Heart left ventricle (tissue), 16 donors: ENCODE data around the gene KCND3. TPM values are rescaled to one million over a fixed set of nuclear protein-coding genes. Genes with fewer than 3 reads are reported as not detected.
A peak's percentile ranks its signal among the peaks of the same experiment; 100 is the strongest.

Experiments
- ATAC-seq, 4 donors: fragments of 200-7000 bp; cut with Tn5 transposase; one replicate each; pipeline ENCODE4 v1.9.1; 2020 to 2022; ENCODE audit warnings: moderate library complexity in 4 of 4, mild to moderate bottlenecking in 3 of 4, moderate number of reproducible peaks in 1 of 4
- DNase-seq, 5 donors: peaks; one replicate each; pipeline ENCODE4 v3.0.0-alpha.2; 2020
- H3K27ac ChIP-seq, 12 donors: fragments of 200-600 bp; sonication (generic) in 4 of 12; one replicate each; pipeline versions ENCODE4 v1.5.0 to v1.8.0; 2016 to 2022; ENCODE audit warnings: mild to moderate bottlenecking in 2 of 12
- H3K27me3 ChIP-seq, 9 donors: fragments of 200-600 bp; sonication (generic) in 2 of 9; one replicate each; pipeline versions ENCODE4 v1.5.1 to v1.8.0; 2016 to 2022; ENCODE audit warnings: mild to moderate bottlenecking in 3 of 9
- H3K36me3 ChIP-seq, 9 donors: fragments of 200-600 bp; sonication (generic) in 2 of 9; one replicate each; pipeline versions ENCODE4 v1.5.0 to v1.8.0; 2018 to 2022; ENCODE audit warnings: mild to moderate bottlenecking in 2 of 9
- H3K4me1 ChIP-seq, 12 donors: fragments of 200-600 bp; sonication (generic) in 4 of 12; one replicate each; pipeline versions ENCODE4 v1.5.0 to v1.8.0; 2016 to 2022; ENCODE audit warnings: mild to moderate bottlenecking in 3 of 12
- H3K4me3 ChIP-seq, 12 donors: fragments of 200-600 bp; sonication (generic) in 4 of 12; one replicate each; pipeline versions ENCODE4 v1.5.0 to v1.8.0; 2017 to 2022; ENCODE audit warnings: mild to moderate bottlenecking in 9 of 12, moderate library complexity in 4 of 12
- H3K9me3 ChIP-seq, 12 donors: fragments of 200-600 bp; sonication (generic) in 4 of 12; one replicate each; pipeline versions ENCODE4 v1.5.0 to v1.8.0; 2016 to 2022; ENCODE audit warnings: mild to moderate bottlenecking in 1 of 12
- POLR2A ChIP-seq, 2 donors: fragments of 450-650 bp; IDR thresholded peaks; one replicate each; pipeline ENCODE4 v1.6.1; 2017; ENCODE audit warnings: antibody characterized with exemption in 2 of 2, mild to moderate bottlenecking in 2 of 2, moderate library complexity in 2 of 2
- WGBS, 4 donors: extraction: QIAGEN DNeasy Blood & Tissue Kit in 2 of 4; methylation state at CpG; one replicate each; pipeline versions ENCODE4 v1.1.5 to v1.1.7; 2013 to 2018; 5-methylcytosine and 5-hydroxymethylcytosine counted together
- intact Hi-C, 10 donors: fragments of 100-400 bp; cut with DNase I; formaldehyde crosslinking; loops; one replicate each; pipeline versions ENCODE4 v1.11.1 to v1.14.2; 2022
- polyA plus RNA-seq, 2 donors: library from polyadenylated mRNA; stranded (reverse); fragments of 200-250 nt; gene quantifications; one replicate each; pipeline ENCODE4 v1.2.3, GENCODE V29; 2013
- total RNA-seq, 9 donors: library from RNA; depleted of rRNA in 2 of 9; stranded (reverse); fragments of >200 nt in 2 of 9; fragmentation: NEBNext Ultra II Directional in 3 of 9; extraction: Animal tissue kit (Norgen Biotek cat#: 25700) in 3 of 9; gene quantifications; one replicate each; pipeline versions ENCODE4 v1.1.0 to v1.2.4, GENCODE V29; 2016 to 2023
- TF ChIP-seq, protein P1 (sequence below), 12 donors: fragments of 200-600 bp; sonication (generic) in 4 of 12; IDR thresholded peaks; one replicate each; pipeline versions ENCODE4 v1.5.0 to v1.8.0; 2018 to 2022; ENCODE audit warnings: antibody characterized with exemption in 12 of 12, mild to moderate bottlenecking in 5 of 12
- donor health status: ischemic (EF 13 %, LVEDD 7.1; RV severe dilation, severe dysfunction).
- donor health status: healthy with polysubstance abuse.
- donor health status: DM: no; HTN: yes; CAD: no.
- donor health status: DM: no; HTN: no; CAD: no.
- donor health status: ischemic (EF 25% LVEDD 6.9; RV normal size, moderate dysfunction).
- donor health status: ischemic (EF 25% LVEDD 5.7; RV mildly dilated, moderate dysfunction).
- donor health status: healthy.
- donor health status: DM: yes; HTN: yes; CAD: no.
- donor health status: ischemic (EF 35%, LVEDD 5.7; RV mildly dilated, moderate dysfunction).
- donor health status: nonischemic (EF 11% LVEDD 7.7; RV severe dilation, severe dysfunction).
- donor health status: DM: yes; HTN: yes; CAD: no.
- donor health status: PGD.
- donor health status: ischemic (EF 29% LVEDD 5.4; RV normal size, mild dysfunction).
- donor health status: nonischemic (EF 23%, LVEDD 6.1; RV moderate dilation, normal function).

The KCND3 gene
- total and polyA plus RNA-seq, 11 donors, result 7.2 to 23.0 (median 15.3) TPM

DNA sequence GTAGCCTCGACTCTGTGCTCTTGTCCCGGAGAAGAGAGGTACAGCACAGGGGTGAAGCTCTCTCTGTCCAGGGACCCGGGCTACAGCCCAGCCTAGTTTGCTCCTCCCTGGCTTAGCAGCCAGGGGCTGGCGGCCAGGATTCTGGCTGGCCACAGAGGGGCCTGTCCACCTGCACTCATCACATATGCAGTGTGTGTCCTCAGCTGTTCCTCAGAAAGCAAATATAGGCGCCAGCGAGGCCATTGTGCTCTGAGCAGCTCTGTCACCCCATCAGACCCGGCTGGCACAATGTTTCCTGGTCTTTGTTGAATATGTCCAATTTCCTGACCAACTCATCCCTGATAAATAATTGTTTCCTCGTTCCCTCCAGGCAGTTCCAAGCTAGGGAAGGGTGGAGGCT lies 28.5 kb downstream of the KCND3 start:
- no peaks in the 10 kb centered on the region for H3K27me3 ChIP-seq
- ATAC-seq (peak; percentile 22 to 53 (median 34)), DNase-seq (peak in 1 of 5 donors; percentile 47)
- peaks cover 0 to 70% (median 17%) of the 10 kb centered on the region in 12 donors for H3K4me1 ChIP-seq
- H3K4me3 ChIP-seq, result no peak overlapping the region
- TF ChIP-seq, protein P1, sequence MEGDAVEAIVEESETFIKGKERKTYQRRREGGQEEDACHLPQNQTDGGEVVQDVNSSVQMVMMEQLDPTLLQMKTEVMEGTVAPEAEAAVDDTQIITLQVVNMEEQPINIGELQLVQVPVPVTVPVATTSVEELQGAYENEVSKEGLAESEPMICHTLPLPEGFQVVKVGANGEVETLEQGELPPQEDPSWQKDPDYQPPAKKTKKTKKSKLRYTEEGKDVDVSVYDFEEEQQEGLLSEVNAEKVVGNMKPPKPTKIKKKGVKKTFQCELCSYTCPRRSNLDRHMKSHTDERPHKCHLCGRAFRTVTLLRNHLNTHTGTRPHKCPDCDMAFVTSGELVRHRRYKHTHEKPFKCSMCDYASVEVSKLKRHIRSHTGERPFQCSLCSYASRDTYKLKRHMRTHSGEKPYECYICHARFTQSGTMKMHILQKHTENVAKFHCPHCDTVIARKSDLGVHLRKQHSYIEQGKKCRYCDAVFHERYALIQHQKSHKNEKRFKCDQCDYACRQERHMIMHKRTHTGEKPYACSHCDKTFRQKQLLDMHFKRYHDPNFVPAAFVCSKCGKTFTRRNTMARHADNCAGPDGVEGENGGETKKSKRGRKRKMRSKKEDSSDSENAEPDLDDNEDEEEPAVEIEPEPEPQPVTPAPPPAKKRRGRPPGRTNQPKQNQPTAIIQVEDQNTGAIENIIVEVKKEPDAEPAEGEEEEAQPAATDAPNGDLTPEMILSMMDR (IDR thresholded peaks at IDR 0.05), result no peak
- no peak for TF ChIP-seq POLR2A (IDR thresholded peaks at IDR 0.05)
- no peaks in the 10 kb centered on the region for H3K9me3 ChIP-seq
- 50 to 54% (median 52%) methylated on average over 8 of the region's 8 CpGs for WGBS, 4 donors
- intact Hi-C loops, result loop anchor here in 1 of 10 donors (2.0 kb wide), 1 partner anchor 24 kb away; no protein-coding TSS in a partner anchor
- no peaks in the 10 kb centered on the region for H3K36me3 ChIP-seq
- H3K27ac ChIP-seq, result peak overlapping the region in 4 of 12 donors; percentile 15 to 41 (median 28)

GRCh38 chr1:111959436-111959835 lies 30.0 kb downstream of the KCND3 start:
- Histone ChIP-seq H3K36me3 (no peaks in the 10 kb centered on the region), H3K9me3 (no peaks in the 10 kb centered on the region), H3K27ac (peak overlapping the region in 2 of 12 donors; percentile 6 to 25), H3K4me1 (peaks cover 0 to 74% (median 21%) of the 10 kb centered on the region in 12 donors), H3K27me3 (no peaks in the 10 kb centered on the region), H3K4me3 (no peak overlapping the region)
- no peak for ATAC-seq
- intact Hi-C loops, result loop anchor here in 1 of 10 donors (5.0 kb wide), 1 partner anchor 47 kb away; no protein-coding TSS in a partner anchor
- TF ChIP-seq POLR2A (IDR thresholded peaks at IDR 0.05), result no peak
- TF ChIP-seq, protein P1 (IDR thresholded peaks at IDR 0.05), result peak in 1 of 12 donors; percentile 17
- 73 to 83% (median 77%) methylated on average over 4 of the region's 4 CpGs for WGBS, 4 donors
- DNase-seq, result no peak

DNA sequence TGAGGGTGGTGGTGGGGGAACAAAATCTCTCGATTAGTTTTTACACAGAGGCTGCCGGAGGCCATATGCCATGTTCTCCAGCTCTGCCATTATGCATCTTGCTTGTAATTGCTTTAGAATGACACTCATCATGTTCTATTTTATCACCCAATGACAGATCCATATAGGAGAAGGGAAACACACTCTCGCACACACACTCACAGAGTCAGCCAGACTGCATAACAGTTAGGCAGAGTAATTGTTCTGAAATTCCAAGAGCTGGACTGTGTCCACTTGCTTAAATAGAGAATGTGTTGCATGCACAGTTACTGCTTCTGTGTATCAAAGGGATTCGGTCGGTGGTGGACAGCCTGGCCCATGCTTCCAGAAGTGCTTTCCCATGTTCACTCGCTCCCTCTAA lies 30.6 kb downstream of the KCND3 start:
- no peaks in the 10 kb centered on the region for H3K27me3 ChIP-seq
- no peaks in the 10 kb centered on the region for H3K9me3 ChIP-seq
- H3K27ac ChIP-seq, result peak overlapping the region in 5 of 12 donors; percentile 4 to 25 (median 8)
- no peak for DNase-seq
- intact Hi-C loops, result loop anchor here in 1 of 10 donors (5.0 kb wide), 1 partner anchor 47 kb away; no protein-coding TSS in a partner anchor
- WGBS, 4 donors, result 56 to 66% (median 63%) methylated on average over 6 of the region's 6 CpGs
- ATAC-seq, result peak; percentile 19 to 63 (median 44)
- no peak for TF ChIP-seq POLR2A (IDR thresholded peaks at IDR 0.05)
- TF ChIP-seq, protein P1 (IDR thresholded peaks at IDR 0.05), result no peak
- no peak overlapping the region for H3K4me3 ChIP-seq
- H3K4me1 ChIP-seq, result peaks cover 0 to 70% (median 20%) of the 10 kb centered on the region in 12 donors
- no peaks in the 10 kb centered on the region for H3K36me3 ChIP-seq

GRCh38 chr1:111958075-111958474 lies 31.4 kb downstream of the KCND3 start:
- H3K36me3 ChIP-seq, result no peaks in the 10 kb centered on the region
- no peak for DNase-seq
- H3K27ac ChIP-seq, result no peak overlapping the region
- intact Hi-C loops, result loop anchor here in 1 of 10 donors (5.0 kb wide), 1 partner anchor 46 kb away; no protein-coding TSS in a partner anchor
- H3K4me1 ChIP-seq, result peaks cover 0 to 74% (median 20%) of the 10 kb centered on the region in 12 donors
- TF ChIP-seq, protein P1 (IDR thresholded peaks at IDR 0.05), result no peak
- TF ChIP-seq POLR2A (IDR thresholded peaks at IDR 0.05), result no peak
- no peak for ATAC-seq
- no peaks in the 10 kb centered on the region for H3K27me3 ChIP-seq
- 75 to 92% (median 80%) methylated on average over 3 of the region's 3 CpGs for WGBS, 4 donors
- H3K4me3 ChIP-seq, result no peak overlapping the region
- H3K9me3 ChIP-seq, result no peaks in the 10 kb centered on the region
